Measurements from ENCODE around the gene C11orf65.

Gene C11orf65, protein sequence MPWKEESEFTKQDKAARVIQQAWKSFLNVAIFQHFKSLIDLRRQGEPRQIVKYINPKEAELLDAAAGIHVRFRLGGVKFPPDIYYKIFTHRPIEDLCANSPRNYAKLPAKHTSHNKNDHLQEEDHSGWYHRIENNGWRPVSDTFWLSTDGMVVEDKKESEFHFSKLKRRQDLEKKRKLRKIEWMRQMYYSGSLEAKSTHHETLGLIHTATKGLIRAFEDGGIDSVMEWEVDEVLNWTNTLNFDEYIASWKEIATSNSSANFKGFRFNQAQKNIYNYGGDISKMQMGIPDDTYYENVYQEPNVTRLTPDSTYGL

DNA sequence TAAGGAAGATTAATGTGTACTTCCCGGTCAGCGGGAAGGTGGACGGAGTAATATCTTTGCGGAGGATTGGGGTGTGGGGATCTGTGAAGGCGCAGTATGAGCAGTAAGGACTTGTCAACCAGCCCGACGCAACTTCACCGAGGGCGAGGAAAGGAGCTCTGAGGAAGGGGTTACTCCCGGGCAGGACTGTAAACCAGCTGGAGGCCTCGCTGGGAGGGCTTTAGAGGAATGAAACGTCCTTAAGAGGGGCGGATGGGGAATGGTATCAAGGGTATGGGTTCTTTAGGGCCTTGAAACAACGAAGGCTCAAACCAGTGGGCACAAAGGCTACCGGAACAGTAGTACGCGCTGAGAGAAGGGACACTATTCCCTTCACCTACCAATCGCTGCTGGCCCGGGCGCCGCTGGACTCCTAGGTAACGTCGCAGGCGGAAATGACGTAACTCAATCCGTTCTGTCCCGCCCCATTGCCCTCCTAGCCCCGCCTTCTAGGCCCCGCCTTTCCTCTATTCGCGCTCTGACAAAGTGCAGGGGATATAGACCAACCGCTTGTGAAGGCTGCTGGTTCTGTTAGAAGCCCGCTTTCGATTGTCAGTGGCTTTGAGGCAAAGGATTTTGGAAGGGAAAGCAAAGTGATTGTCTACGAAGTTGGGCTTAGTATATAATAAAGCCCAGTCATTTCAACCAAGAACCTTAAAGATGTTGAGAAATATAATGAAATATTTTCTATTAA, at the start of gene C11orf65:
TSS of gene C11orf65 (minus strand) at position 439 of the 733 bp plus-strand sequence. CDS start 5,970 bp downstream, outside the sequence.
- peak; percentile 96 to 97 for DNase-seq

DNA sequence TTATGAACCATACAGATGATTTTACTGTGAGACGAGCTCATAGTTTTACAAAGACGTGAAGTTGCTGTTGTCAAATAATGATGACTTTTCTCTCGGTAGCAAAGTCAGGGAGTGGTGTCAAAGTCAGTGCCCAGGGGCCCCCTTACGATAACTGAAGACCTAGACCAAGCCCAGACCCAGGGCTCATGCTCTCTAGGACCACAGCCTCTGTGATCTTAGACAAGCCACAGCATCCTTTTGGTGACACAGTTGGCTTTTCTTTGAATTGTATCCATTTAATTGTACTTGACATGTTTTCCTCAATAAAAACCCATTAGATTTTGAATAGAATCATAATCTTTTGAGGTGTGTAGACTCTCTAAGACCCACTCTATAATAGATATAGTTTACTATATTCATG, 48.8 kb upstream of the C11orf65 start:
- DNase-seq, result no peak

DNA sequence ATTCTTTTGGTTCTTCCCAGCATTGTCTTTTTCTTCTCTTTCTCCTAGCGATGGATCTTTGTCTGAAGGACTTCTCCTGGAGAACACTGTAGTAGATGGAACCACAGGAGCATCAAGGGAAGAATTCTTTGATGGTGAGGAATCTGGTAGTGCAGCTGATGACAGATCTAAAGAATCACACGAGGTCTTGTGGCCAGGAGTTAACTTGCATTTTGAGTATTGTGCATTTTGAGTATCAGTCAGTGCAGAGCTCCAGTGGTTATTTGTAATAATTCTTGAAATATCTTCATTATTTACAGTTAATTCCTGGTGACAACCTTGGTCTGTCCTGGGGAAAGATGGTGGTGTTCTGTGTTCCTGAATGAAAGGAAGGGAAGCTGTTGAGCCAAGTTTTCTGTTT, 45.4 kb upstream of the C11orf65 start:
- DNase-seq, result no peak

DNA sequence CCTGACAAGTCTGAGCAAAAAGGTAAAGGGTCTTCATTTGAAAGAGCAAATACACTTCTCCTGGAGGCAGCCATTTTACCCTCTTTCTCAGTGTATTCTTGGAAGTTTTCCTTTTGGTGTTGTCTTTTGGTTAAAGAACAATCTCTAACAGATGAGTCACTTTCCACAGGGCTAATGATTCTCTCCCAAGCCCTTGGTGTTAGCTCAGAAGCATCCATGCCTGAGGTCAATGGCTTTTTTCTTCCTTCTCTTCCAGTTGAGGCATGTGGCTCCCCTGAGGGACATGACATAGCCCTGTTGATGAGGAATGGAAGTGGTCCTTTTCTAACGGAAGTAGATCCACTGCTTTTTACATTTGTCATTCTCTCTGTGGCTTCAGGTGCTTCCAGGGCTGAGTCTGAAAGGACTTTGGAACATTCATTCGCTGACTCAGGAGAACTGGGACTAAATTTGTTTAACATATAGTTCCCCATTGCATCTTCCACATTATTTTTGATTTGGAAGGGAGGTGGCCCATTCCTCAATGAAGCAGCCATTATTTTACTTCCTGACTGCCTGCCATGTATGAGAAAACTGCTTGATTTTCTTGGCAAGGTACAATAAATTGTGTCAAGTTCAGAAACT, 44.6 kb upstream of the C11orf65 start:
- no peak for DNase-seq

DNA sequence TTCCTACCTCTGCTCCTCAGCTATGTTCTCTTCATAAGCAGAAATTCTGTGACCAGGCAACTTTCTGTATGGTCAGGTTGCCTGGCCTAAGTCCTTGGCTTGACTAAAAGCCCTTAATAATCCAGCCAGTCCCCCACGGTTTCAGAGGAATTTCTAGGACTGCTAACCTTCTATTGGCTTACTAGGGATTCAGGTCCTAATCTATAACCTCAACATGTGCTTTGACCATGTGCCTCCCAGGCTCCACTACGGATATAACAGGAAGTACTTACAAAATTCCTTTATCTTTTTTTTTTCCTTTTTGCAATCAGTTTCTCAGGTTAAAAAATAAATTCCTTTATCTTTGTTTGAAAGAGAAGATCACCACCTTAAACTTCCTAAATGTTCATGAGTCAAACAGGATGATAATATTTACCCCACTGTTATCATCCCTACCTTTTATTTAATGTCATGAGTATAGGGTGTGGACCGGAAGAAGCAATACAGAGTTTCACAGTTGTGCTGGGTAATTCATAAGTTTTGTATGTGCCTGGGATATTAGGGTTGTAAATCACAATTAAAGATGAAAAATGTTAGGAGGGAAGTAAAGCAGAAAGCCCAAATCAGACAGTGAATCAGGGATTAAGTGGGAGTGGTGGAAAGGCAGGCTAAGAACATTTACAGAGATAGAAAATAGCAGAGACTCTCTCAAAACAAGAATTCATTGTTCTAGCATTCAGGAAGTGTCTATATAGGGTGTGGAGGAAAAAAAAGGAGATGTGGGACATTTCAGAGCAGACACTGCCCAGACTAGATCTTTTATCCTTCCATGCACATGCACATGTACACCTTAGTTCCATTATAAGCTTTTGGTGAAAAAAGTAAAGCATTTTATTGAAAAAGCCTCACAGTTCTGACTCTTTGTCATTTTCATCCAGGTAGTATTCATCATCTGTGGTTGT, 41.6 kb upstream of the C11orf65 start:
- DNase-seq, result no peak

DNA sequence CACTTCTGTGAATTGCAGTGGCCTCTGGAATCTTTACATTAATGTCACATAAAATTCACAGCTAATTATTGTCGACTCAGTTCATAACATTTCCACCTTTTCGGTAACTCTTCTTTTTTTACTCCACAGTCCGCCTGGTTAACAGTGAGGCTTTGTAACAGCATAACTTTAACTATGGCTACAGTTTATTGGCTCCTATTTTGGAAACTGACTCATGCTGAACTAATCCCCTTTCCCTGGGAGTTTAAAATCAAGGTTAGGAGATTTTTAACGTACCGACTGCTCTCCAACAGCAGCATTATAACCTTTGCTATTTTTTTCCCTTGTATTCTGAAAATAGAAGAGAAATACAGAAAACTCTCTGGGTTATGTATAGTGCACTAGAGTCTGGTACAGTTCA, 34.1 kb upstream of the C11orf65 start:
- DNase-seq, result no peak

DNA sequence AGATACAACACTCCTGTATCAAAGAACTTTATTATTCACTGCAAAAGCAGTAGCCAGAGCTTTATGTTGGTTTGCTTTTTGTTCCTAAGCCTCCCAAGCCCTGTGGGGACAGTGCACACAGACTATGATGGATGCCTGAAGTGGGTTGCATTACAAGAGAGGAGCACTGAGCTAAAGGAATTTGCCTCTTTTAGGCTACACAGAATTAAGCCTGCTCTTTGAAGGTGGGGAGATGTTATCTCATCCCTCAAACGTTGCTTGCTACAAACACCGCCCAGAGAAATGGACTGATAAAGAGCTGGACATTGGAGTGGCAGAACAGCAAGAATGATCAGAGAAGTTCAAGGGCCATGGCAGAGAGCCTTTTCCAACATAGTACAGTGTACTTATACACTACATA, 33.4 kb upstream of the C11orf65 start:
- no peak for DNase-seq

DNA sequence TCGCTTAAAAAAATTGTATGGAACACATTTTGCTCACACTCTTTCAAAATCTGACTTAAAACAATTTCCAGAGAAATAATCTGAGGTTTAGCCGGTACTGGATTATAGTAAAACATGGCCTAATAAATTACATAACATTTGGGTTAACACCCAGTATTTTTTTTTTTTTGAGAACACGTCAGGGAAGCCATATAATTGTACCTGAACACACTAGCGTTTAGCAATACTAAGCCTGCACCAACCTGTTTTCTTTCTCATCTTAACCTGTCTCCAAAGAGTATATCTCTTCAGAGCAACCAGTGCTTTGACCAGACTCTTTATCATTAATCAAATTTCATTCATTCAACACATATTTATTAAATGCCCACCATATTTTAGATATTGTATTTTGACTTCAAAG, 32.8 kb upstream of the C11orf65 start:
- no peak for DNase-seq

DNA sequence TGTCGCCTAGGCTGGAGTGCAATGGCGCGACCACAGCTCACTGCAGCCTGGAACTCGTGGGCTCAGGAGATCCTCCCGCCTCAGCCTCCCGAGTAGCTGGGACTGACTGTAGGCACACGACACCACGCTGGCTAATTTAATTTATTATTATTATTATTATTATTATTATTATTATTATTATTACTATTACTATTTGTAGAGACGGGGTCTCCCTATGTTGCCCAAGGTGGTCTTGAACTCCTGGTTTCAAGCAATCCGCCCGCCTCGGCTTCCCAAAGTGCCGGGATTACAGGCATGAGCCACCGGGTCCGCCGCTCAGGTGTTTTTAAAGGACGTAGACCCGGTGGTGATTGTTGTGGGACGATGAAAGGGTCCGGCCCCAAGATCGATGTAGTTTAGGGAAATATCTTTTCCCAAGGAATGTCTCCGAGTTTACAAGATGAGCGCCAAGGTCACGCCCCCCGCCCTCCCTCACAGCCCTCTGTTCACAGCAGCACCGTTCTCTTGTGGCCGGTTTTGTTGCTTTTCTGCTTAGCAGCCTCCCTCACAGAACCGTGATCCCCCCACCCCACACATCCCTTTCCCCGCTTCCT, 31.6 kb upstream of the C11orf65 start:
- DNase-seq, result no peak

DNA sequence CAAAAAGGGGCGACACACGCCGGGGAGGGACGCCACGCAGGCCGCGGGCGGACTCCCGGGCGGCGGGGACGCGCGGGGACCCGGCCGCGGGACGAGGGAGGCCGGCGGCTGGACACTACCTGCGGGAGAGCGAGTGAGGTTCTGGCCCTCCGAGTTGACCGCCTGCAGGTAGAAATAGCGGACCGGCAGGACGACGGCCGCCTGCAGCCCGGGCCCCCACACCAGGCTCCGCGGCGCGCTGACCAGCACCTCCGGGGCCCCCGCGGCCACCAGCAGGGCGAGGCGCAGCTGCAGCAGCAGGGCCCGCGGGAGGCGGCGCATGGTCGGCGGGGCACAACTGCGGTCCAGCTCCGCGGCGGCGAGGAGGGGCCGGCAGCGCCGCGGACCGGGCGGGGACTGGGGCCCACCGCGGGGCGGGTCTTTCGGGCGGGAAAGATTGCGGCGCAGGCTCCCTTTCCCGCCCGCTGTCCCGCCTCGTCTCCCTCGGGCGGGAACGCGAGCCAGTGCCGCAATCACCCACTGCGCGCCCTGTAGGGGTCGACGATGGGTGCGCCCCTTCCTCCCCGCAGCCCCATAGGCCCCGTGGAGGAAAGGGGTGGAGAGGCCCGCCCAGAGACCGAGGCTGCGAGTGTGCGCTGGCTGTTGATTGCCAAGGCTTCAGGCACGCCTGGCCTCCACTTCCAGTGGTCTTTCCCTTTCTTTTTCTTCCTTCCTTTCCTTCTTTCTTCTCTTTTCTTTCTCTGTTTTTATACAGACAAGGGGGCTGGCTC, 30.9 kb upstream of the C11orf65 start, which contains the start of gene POGLUT3:
TSS of gene POGLUT3 (minus strand) at position 339 of the 770 bp plus-strand sequence. CDS start at position 321, 18 bp downstream.
- DNase-seq, result peak; percentile 35 to 49

DNA sequence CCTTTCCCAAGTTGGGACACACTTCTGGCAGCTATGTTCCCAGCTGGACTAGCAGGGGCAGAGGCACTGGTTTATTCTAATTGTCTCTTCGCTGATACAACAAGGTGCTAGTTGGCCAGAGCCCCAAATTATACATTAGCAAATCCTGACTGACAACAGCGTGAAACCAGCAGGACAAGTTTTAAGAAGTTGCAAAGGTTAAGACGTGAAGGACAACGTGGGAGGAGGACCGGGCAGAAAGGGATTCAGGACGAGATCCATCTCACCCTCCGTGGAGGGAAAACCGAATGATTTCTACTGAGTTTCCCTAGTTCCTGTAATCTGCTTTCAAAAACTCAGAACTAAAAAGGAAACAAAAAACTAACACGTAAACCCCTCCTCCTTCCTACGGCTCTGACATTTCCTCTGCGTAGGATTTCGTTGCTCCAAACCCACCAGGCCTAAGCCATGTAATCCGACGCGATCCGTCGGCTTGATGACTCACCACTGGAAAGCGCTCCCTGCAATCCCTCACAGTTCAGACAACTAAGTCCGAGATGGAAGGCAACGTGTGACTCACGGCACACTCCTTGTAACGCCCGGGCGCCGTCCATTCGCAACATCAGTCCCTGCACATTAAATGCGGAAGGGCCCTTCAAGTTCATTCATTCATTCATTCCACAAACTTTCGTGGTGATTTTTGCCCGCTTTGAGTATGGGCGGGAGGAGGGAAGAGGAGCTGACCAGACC, 30.2 kb upstream of the C11orf65 start:
- DNase-seq, result peak; percentile 74 to 84

DNA sequence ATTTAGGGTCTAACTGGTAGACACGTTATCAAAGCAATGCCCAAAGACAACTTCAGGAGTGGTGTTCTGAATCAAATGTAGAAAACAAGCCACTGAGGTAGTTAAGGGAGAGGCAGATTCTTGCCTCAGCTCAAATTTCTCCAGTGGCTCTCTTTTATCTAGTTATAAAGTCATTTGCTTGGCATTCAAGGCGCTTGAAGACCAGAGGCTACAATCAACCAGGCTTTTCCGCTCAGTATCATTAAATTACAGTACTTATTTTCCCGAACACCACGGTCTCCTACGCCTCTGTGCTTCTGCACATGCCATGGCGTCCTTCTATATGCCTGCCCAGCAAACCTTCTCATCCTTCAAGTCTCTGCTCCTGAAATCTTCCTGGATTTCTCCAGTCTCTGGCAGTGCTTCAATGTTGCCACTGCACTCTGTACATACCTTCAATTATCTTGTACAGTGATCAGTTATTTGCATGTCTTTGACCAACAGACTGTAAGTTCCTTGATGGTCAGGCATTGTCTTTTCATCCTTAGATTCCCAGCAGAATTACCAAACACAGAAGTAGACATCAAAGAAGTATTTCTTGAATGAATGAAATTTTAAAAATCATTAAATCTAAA, 29.4 kb upstream of the C11orf65 start:
- DNase-seq, result no peak

DNA sequence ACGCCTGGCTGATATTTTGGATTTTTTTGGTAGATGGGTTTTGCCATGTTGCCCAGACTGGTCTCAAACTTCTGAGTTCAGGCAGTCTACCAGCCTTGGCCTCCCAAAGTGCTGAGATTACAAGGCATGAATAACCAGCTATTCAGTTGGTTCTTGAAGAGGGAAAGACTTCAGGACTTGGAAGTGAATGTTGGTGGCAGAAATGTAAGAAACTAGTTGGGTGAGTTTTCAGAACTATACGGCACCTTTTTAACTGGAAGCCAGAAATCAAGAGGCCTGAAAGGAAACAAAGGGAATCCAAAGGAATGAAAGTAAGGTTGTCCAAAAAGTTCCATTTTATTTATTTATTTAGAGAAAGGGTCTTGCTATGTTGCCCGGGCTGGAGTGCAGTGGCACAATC, 28.0 kb upstream of the C11orf65 start:
- no peak for DNase-seq

DNA sequence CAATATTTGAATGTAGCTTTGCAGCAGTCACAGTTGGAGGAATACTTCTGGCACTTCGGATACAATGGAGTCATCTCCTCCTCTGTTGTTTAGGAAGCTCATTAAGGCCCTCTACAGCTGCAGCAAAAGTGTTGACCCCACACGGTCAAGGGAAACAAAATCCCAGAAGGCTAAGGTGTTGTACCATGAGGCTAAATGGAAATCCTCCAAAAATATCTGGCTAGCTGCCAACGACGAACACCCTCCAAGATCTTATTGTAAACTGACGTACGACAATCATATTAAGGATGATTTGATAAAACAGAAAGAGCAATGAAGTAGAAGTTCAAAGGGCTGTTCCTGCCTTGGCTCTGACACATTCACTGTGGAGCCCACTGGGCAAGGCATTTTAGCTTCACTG, 26.9 kb upstream of the C11orf65 start:
- no peak for DNase-seq

DNA sequence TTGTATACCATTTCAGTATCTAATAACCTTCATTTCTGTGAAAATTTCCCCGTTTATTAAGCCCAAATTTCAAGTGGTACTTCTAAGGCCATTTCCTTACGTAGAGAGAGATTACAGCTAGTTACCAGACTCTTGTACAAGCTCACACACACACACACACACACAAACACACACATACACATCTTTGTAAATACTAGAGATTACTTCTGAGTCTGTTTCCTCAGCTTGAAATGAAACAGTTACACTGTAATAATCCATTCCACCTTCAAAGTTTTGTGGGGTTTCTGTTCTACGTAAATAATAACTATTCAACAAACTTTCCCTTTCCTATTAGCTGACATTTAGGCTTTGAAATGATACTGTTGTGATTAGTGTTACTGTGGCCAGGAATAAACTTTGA, 24.6 kb upstream of the C11orf65 start:
- no peak for DNase-seq

DNA sequence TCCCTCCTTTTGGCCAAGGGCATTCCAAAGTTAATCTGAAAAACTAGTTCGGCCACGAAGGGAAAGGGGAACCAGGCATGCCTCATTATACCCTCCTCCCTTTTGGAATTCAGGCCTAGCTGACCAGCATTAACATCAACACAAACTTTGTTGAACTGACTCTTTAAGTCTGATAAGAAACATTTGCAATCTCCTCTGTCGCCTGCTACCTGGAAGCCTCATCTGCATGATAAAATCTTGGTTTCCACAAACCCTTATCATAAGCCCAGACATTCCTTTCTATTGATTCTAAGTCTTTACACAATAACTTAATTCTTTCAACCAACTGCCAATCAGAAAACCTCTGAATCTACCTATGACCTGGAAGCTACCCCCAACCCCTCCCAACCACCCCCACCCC, 19.5 kb upstream of the C11orf65 start:
- no peak for DNase-seq

DNA sequence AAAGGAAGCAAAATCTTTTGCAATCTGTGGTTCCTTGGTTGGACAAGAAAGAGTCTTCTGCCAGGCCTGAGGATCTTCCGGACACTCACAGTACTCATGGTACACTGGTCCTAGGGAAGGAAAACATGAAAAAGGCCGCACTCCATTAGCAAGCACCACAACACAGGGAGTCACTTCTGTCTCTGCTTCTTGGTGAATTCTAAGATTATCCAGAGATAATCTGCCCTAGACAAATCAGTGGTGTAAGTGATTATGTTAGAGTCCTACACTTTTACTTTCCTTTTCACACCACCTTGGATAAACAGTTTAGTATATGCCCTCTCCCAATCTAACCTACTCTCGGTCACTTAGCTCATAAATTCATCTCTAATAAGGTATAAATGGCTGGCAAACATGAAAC, 19.0 kb upstream of the C11orf65 start:
- no peak for DNase-seq

DNA sequence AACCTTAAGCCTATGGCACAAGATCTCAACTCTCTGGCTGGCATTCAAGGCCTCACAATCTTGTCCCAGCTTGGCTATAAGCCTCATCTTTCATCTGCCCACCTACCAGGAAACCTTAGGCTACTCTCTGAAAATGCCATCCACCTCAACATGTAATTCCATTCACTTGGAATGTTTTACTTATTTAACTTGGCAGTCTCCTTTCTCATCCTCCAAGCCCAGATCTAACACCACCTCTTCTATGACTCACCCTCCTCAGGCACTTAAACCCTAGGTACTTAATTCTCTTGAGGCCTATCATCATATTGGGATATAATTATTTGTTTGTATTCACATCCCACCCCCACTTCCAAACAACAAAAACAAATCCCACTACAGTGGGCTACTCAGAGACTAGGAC, 15.8 kb upstream of the C11orf65 start:
- DNase-seq, result no peak

DNA sequence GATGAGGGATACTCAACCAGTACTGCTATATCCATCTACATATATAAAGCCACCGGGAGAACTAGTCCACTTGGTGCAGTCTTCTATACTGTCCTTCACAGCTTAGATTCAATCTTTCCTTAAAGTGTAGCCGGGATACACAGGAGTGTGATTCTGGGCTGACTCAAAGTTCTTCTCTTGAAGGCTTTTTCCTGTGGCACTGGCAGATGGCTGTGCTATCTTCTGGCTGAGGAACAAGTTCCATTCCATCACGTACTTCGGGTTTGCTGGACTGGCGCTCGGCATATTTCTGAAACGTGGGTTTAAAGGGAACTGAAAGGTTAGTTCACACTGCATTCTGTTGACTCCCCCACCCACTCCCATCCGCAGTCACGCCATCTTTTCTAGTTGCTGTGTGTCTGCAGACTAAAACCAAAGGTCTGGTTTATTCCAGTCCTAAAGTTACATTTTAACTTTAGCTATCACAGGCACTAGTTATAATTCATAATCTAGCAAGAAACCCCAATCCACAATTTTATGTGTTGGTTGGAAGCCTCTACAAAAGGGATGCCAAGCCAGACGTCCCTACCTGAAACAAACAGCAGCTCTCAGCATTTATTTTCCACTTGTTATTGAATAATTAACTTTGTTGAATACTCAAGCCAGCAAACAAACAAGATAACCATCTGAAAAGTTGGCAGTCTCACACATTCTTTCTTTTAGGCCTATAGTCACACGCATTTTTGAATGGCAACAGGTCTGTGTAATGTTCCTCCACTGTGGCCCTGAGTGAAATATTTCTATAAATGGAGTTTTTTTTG, 7.5 kb upstream of the C11orf65 start:
- no peak for DNase-seq

DNA sequence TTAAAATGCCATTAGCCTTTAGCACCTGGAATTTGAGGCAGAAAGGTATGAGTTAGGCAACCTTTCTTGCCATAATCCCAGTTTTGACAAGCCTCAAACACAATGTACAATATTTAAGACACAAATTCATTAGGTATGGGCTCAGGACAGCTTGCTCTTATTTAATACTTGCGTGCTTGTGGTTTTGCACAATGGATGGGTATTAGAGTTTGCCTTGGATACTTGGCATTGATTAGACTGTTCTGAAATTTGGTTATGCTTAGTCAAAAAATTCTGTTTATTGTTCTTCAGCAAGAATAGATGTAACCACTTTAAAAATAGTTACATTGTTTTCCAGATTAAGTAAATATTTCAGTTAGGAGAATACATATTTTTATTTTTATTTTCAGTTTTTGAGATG, 5.4 kb upstream of the C11orf65 start:
- DNase-seq, result no peak
